Central memory CD8-positive, alpha-beta T cell (primary cell): ENCODE results near the gene MMP21.

ENCODE experiments used
- ATAC-seq: fragments of 150-1000 bp; cut with Tn5 transposase; replicated peaks from 2 replicates; pipeline ENCODE4 v1.10.0; 2022; ENCODE audit warnings: mild to moderate bottlenecking, moderate FRiP score, moderate number of reproducible peaks; ENCODE audit not compliant: poor library complexity, severe bottlenecking; ENCODE audit errors: extremely low read depth
- DNase-seq, 2 donors: peaks; one replicate each; pipeline ENCODE4 v3.0.0; 2021; ENCODE audit warnings: low spot score in 2 of 2
- H3K27ac Mint-ChIP-seq: one replicate; pipeline ENCODE4 v1.8.0; 2022; ENCODE audit warnings: low read depth, mild to moderate bottlenecking, moderate library complexity, mixed read lengths
- H3K27me3 Mint-ChIP-seq: one replicate; pipeline ENCODE4 v1.8.0; 2022; ENCODE audit warnings: mixed read lengths
- H3K36me3 Mint-ChIP-seq: one replicate; pipeline ENCODE4 v1.8.0; 2022; ENCODE audit warnings: mild to moderate bottlenecking, moderate library complexity, mixed read lengths; ENCODE audit not compliant: insufficient read depth
- H3K4me1 Mint-ChIP-seq: one replicate; pipeline ENCODE4 v1.8.0; 2022; ENCODE audit warnings: mixed read lengths
- H3K4me3 Mint-ChIP-seq: one replicate; pipeline ENCODE4 v1.8.0; 2022; ENCODE audit warnings: mild to moderate bottlenecking, moderate library complexity, mixed read lengths
- H3K9me3 Mint-ChIP-seq: one replicate; pipeline ENCODE4 v1.8.0; 2022; ENCODE audit warnings: mixed read lengths

MMP21 gene

DNA sequence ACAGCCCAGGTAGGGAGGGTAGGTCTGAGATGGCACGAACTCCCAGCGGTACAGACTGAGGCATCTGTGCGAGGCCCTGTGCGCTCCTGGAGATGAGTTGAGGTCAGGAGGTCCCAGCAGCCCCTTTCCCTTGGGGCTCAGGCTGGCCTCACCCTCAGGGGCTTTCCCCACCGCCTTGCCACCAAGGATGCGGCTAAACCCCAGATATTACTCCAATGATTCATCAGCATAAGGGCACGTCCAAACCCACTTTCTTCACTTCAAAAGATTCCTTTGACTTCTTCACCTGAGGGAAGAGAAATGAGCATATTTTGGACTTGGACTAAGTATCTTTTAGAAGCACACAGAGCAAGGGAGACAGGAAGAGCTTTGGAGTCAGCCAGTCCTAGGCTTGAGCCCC, 27.1 kb upstream of the MMP21 start:
- peaks cover 20% of the 10 kb centered on the region for H3K36me3 Mint-ChIP-seq
- ATAC-seq (no peak), DNase-seq (no peak)
- no peak overlapping the region for H3K4me3 Mint-ChIP-seq
- H3K4me1 Mint-ChIP-seq: peaks cover 5% of the 10 kb centered on the region
- H3K27me3 Mint-ChIP-seq: no peaks in the 10 kb centered on the region
- no peak overlapping the region for H3K27ac Mint-ChIP-seq
- H3K9me3 Mint-ChIP-seq: no peaks in the 10 kb centered on the region

DNA sequence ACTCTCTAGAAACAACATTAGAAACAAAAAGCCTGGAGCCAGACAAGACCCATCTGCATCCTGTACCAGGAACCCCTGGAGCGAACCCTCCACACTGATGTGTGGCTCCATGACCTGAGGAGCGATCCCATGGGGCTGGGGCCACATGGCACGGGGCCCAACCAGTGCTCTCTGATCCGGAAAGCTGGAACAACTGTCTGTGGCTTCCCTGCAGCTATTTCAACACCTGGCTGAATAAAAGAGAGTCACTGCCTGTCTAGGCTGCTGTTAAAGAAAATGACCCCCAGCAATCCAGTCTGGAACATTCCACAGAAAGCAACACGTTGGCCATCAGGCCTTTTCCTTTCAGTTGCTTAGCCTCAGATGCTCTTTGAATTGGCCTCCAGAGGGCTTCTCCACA, 26.5 kb upstream of the MMP21 start:
- Mint-ChIP-seq H3K36me3 (peaks cover 17% of the 10 kb centered on the region), H3K4me1 (no peaks in the 10 kb centered on the region), H3K27me3 (no peaks in the 10 kb centered on the region), H3K9me3 (no peaks in the 10 kb centered on the region), H3K4me3 (no peak overlapping the region), H3K27ac (no peak overlapping the region)
- ATAC-seq (no peak), DNase-seq (no peak)

DNA sequence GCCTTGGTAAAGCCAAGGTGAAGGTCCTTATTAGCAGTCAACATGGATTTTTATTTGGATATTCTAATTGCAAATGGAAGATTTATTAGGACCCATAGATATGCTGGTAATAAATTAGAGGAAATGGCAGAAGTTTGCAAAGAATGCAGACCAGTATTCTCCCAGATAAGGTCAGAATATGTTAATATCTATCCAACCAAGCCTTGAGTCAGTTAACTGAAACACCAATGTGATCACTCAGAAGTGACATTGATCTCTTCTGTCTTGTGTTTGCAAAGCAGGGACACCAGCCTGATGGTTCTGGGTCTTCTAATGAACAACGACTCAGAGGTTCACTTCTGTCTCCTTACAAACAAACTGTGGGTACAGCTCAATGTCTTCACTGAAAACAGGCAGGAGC, 26.0 kb upstream of the MMP21 start:
- Mint-ChIP-seq H3K27me3 (no peaks in the 10 kb centered on the region), H3K9me3 (no peaks in the 10 kb centered on the region), H3K4me1 (no peaks in the 10 kb centered on the region), H3K36me3 (peaks cover 16% of the 10 kb centered on the region), H3K4me3 (no peak overlapping the region), H3K27ac (no peak overlapping the region)
- ATAC-seq: no peak
- no peak for DNase-seq

DNA sequence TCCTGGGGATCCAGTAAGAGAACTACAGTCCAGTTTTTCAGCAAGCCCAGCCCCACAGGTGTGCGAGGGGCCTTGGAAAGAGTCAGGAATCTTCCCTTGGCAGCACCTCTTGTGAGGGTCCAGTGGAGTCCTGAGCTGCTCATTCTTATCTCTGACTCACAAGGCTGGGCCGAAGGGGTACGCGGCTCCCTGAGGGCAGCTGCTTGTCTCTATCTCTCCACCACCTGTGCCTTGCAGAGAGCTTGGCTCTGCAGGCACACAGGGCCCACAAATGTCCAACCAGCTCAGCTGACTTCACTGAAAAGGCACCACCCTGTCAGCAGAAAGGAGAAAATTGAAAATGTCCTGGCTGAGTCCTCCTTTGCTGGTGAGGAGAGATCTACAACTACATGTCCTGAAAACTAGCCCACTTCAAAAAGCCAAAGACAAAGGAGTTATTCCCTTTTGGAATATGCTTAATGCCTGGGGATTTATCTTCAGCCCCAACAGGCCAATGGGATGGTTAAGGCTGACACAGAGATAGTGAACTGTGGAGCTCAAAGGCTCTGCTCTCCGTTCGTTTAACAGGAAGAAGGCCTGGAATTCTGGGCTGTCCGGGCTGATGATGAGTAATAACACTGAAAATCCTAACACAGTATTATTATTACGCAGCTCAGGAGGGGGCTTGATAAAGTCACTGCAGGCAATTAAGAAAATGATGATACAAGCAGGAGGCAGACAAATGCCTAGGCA, 24.0 kb upstream of the MMP21 start:
- no peak overlapping the region for H3K27ac Mint-ChIP-seq
- no peaks in the 10 kb centered on the region for H3K27me3 Mint-ChIP-seq
- H3K4me3 Mint-ChIP-seq: no peak overlapping the region
- H3K9me3 Mint-ChIP-seq: no peaks in the 10 kb centered on the region
- H3K36me3 Mint-ChIP-seq: peaks cover 10% of the 10 kb centered on the region
- no peaks in the 10 kb centered on the region for H3K4me1 Mint-ChIP-seq
- DNase-seq (no peak), ATAC-seq (no peak)

DNA sequence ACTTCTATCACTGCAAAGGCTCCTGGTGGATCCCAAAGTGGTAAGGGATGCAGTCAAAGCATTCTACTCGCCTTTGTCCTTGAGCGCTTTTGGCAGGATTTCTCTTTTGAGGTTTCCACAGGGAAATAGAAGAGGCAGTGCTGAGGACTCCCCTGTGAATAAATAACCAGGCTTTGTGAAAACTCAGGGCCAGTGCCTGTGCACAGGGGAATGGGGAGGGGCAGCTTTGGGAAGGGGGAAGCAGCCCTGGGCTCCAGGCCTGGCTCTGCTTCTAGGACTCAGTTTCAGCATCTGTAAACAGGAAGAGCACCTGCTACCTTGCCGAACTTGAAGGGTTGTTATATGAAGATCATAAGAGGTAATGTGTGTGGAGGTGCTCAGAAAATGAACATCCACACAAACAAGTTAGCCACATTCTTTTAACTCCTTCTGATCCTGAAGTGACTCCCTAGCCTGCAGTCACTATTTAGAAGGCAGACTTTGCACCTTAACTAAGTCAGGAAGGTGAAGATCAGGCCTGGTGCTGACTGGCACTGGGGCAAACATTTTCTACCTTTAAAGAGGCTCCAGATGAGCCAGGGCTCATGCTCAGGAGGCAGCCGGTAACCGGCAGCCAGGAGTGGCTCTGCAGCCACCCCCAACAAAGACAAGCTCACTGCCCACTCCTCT, 22.5 kb upstream of the MMP21 start:
- Mint-ChIP-seq H3K9me3 (no peaks in the 10 kb centered on the region), H3K4me3 (no peak overlapping the region), H3K4me1 (no peaks in the 10 kb centered on the region), H3K36me3 (peaks cover 16% of the 10 kb centered on the region), H3K27ac (no peak overlapping the region), H3K27me3 (no peaks in the 10 kb centered on the region)
- DNase-seq (no peak), ATAC-seq (no peak)

DNA sequence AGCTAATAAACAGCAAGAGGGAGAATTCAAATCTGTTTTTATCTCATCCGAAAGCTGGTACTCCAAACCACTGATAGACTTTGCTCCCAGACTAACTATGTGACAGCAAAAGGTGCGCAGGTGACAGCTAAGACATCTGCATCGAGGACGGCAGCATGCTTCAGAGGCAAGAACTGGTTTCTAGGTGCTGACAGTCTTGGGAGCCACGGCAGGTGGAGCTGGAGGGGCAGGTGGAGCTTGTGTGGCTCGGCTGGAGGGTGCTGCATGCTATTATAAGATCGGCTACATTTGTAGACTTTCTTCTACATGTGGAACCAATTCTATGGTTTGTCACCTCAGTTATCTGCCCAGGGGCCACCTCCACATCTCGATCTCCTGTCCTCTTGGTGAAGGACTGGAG, 21.8 kb upstream of the MMP21 start:
- Mint-ChIP-seq H3K27ac (no peak overlapping the region), H3K4me1 (no peaks in the 10 kb centered on the region), H3K27me3 (no peaks in the 10 kb centered on the region), H3K9me3 (no peaks in the 10 kb centered on the region), H3K4me3 (no peak overlapping the region), H3K36me3 (peaks cover 17% of the 10 kb centered on the region)
- ATAC-seq (no peak), DNase-seq (no peak)

DNA sequence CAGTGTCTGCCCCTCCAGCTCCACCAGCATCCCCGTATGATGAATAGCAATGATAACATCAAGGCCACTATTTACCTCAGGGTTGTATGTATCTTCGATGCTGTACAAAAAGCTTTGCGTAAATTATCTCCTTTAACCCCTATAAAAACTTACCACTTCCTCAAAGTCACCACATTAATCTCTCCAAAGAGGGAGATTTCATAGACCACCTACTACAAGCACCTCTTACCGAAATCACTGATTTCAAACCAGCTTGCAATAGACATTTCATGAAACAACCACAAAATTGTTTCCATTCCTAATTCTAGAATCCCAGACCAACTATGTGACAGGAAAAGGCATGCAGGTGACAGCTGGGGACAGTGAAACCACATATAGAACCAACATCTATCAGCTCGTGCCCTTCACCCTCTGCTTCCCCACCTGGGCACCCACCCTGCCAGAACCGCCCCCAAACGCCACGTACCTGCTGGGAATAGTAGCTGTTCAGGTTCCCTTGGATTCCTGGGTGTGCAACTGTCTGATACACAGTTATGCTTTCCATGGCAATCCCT, 20.1 kb upstream of the MMP21 start:
- Mint-ChIP-seq H3K4me3 (no peak overlapping the region), H3K36me3 (peaks cover 19% of the 10 kb centered on the region), H3K27ac (no peak overlapping the region), H3K27me3 (no peaks in the 10 kb centered on the region), H3K4me1 (no peaks in the 10 kb centered on the region), H3K9me3 (no peaks in the 10 kb centered on the region)
- DNase-seq: no peak
- ATAC-seq: no peak

DNA sequence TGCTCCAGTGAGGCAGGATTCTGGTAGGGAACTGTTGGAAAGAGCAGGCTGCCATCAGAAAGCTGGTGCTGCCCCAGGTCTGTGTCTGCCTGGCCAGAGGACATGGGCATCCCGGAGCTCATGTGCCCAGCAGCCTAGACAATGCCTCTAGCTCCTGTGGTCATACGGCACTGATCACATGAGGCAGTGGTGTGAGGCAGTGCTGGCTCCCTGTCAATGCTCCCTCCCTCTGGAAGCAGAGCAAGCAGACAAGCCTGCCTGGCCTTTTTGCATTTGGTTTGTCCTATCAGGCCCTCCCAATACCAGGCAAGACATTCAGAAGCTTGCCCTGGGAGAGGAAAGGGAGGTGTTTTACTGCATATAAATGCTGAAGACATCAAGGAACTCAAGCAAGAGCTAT, 19.5 kb upstream of the MMP21 start:
- H3K9me3 Mint-ChIP-seq: no peaks in the 10 kb centered on the region
- peaks cover 3% of the 10 kb centered on the region for H3K4me1 Mint-ChIP-seq
- H3K27me3 Mint-ChIP-seq: no peaks in the 10 kb centered on the region
- ATAC-seq (no peak), DNase-seq (no peak)
- no peak overlapping the region for H3K27ac Mint-ChIP-seq
- peaks cover 19% of the 10 kb centered on the region for H3K36me3 Mint-ChIP-seq
- H3K4me3 Mint-ChIP-seq: no peak overlapping the region

DNA sequence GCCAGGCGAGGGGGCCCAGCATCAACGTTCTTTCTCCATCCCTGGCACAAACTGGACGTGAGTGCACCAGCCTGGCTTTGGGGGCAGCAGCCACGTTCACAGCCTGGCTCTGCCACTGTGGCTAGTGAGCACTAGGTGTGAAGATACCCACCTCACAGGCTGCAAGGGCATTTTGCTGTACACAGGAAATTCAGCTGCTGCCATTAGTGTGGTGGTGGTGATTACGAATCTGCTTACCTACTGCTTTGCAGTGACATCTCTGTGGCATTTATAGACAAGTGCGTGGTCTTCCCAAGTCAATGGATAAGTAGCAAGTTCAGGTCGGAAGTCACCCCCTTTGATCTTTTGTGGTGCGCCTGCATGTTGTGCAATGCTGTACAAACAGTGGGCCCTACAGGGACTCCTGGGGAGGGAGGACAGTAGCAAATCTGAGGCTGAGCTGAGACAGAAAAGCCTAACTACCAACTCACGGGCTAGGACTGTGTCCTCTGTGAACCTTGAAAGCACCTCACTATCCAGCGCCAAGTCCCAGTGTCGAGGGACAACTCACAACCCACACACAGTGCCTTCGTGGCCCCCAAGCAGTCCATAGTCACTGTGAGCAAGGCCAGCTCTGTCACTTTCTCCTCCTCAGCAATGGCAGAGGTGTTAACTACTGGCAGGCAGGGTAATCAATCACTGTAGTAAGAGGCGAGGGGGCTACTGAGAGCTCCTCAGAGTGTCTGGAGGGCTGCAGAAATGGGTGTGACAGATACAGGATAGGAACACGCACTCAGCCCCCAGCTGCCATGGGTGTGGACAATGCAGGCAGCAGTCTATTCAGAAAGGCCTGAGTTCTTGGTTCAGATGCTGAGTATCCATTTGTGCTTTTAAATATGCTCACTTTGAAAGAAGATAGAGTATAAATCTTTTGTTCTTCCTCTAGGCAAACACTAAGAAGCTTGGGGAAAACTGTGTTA, 17.0 kb upstream of the MMP21 start:
- Mint-ChIP-seq H3K27me3 (no peaks in the 10 kb centered on the region), H3K4me3 (no peak overlapping the region), H3K36me3 (peaks cover 22% of the 10 kb centered on the region), H3K27ac (no peak overlapping the region), H3K4me1 (peaks cover 18% of the 10 kb centered on the region), H3K9me3 (no peaks in the 10 kb centered on the region)
- no peak for ATAC-seq
- DNase-seq: no peak

DNA sequence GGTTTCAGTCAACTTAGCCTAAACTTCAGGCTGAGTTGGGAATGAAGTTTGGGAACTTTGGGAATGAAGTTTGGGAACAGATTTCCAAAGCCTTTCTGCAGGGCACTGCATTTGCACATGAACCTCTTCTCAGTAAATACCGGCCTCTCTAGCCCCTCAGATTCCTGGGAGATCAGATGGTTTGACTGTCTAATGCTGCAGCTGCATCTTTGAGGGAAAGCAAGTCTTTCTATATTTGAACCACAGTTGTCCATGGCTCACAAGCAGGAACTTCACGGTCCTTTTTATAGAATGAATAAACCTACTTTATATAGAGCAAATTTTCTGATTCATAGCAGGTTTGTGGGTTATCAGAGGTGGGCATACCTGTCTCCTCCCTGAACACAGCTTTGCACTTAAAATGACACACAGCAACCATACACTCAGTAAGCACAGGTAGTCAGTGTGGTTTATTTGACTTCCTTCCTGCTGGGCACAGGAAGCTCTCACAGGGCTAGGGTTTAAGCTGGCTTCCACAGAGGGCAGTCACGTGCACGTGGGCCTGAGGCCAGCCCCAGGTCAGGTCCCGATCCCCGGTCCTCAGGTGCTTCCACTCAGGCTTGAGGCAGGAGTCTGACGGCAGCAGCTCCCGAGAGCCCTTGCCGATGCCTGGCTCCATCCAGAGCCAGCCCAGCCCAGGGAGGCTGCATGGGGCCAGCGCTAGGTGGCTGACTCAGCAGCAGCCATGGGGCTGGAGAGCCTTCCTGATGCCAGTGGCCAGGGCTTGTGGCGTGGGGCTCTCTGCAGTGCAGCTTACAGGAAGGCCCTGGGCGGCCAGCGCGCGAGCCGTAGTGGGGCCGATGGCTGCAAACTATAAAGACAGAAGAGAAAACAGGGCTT, 12.8 kb upstream of the MMP21 start:
- Mint-ChIP-seq H3K4me1 (peaks cover 23% of the 10 kb centered on the region), H3K4me3 (no peak overlapping the region), H3K27me3 (no peaks in the 10 kb centered on the region), H3K9me3 (no peaks in the 10 kb centered on the region), H3K27ac (peak overlapping the region; percentile 22), H3K36me3 (peaks cover 17% of the 10 kb centered on the region)
- ATAC-seq (no peak), DNase-seq (no peak)

DNA sequence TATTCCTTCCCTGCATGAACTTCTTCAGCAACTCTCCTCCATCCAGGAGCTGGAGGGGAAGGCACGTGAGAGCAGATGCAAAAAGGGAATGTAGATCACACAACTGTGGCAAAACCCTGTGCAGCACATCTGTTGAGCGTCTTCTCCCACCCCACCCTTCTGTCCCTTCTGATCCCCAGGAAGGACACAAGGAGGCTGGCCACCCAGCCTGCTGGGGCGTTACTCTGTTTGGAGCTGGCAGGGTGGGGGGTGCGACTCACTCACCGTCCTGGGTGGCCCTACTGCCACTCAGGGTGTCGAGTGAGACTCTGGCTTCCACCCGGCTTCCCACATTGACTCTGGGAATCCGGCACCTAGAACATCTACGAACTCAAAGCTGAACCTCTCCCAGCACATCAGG, 10.2 kb upstream of the MMP21 start:
- Mint-ChIP-seq H3K36me3 (peaks cover 7% of the 10 kb centered on the region), H3K9me3 (no peaks in the 10 kb centered on the region), H3K4me3 (no peak overlapping the region), H3K27me3 (no peaks in the 10 kb centered on the region), H3K27ac (no peak overlapping the region), H3K4me1 (peaks cover 23% of the 10 kb centered on the region)
- DNase-seq (no peak), ATAC-seq (no peak)

DNA sequence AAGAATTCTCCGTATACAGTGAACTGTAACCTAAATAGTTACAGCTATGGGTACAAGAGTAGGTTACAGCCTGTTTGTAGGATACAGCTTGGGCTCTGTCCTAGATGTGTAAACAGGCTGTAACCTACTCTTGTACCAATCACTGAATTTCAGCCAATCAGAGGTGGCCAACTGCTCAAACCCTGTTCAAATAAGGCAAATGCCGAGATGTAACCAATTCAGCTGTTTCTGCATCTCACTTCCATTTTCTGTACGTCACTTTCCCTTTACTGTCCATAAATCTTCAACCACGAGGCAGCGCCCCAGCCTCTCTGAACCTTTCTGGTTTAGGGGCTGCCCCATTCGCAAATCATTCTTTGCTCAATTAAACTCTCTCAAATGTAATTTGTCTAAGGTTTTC, 8.3 kb upstream of the MMP21 start:
- peaks cover 17% of the 10 kb centered on the region for H3K4me1 Mint-ChIP-seq
- H3K9me3 Mint-ChIP-seq: no peaks in the 10 kb centered on the region
- no peaks in the 10 kb centered on the region for H3K27me3 Mint-ChIP-seq
- no peak overlapping the region for H3K27ac Mint-ChIP-seq
- H3K36me3 Mint-ChIP-seq: peaks cover 6% of the 10 kb centered on the region
- DNase-seq (no peak), ATAC-seq (no peak)
- H3K4me3 Mint-ChIP-seq: no peak overlapping the region
